ENCODE measurements around the gene CRYBA1.
"Not testable (repeated sequence)": the region's sequence is repeated elsewhere in the genome, so short reads cannot be mapped to it uniquely, and the experiment has no call there.

Gene CRYBA1, protein sequence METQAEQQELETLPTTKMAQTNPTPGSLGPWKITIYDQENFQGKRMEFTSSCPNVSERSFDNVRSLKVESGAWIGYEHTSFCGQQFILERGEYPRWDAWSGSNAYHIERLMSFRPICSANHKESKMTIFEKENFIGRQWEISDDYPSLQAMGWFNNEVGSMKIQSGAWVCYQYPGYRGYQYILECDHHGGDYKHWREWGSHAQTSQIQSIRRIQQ

DNA sequence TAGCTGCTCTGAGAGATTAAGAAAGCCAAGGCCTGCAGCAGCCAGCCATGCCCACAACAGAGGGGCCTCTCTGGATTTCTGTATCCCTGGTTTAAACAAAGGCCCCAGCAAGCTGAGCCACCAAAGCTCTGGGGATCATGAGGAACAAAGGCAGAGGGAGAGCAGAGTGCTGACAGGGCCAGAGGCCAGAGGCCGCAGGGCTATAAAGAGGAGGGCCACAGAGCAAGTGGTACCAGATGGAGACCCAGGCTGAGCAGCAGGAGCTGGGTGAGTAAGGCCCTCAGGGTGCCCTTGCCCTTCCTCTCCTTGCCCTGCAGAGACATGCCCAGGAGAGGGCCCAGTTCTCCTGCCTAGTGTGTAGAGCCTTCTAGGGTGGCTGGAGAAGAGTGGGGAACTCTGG lies at the start of gene CRYBA1:
TSS of gene CRYBA1 (plus strand) at position 232 of the 400 bp plus-strand sequence. CDS start at position 237, 5 bp downstream.
- H3K27ac ChIP-seq: no peak within 1 kb of the TSS
- no peak within 1 kb of the TSS for H3K4me3 ChIP-seq

DNA sequence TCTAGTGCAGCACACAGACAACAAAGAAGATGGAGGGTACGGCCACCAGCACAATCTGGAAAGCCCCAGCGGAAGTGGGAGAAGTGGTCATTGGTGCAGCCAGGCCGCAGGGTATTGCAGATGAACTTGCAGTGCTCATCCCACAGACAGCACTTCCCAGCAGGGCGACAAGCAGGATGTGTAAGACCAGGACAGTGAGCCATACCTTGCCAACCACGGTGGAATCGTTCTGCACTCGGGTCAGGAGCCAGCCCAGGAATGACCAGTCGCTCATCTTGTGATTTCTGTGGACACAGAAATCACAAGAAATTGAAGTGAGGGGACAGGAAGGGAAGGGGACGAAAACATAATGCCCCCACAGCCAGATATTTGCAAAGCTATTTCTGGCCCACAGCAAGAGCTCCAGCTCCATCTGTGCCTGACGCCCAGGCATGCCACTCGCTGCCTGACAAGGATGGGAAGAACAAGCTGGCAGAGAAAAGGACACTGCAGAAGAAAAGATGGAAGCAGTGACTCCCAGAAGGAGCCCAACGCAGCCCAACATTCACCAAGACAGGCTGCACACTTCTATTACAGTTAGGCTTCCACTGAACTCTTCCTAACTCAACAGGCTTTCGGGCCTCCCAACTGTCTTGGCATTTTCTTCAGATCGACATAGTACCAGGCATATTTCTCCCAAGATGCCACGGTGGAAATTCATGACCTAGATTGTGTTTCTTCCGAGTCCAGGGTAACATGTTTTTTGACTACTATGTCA lies 49.0 kb upstream of the CRYBA1 start:
- H3K4me3 ChIP-seq: no peak overlapping the region
- H3K27ac ChIP-seq: no peak overlapping the region

DNA sequence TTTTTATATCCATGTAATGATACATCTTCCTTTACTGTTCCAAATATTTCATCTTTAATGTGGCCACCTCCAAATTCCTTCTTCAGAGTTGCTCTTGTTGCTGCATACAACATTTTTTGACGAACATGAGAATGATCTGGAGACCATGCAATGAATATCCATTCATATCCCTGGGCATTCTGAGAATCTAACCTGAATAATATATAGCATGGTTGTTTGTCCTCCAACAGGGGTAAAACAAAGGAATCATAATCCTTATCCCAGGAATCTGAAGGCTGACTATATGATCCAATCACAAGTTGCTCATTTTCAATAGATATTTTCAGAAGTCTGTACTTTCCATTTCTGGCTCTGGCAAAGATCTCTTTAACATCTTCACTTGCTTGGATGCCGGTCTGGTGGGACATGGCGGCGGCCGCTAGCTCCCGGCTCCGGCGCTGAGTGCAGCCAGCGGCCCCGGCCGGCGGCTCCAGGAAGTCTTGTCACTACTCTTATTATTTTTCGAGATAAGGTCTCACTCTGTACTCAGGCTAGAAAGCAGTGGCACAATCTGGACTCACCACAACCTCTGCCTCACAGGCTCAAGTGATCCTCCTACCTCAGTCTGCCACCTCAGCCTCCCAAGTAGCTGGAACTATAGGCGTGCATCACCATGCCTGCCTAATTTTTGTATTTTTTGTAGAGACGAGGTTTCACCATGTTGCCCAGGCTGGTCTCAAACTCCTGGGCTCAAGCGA lies 42.4 kb upstream of the CRYBA1 start:
- not testable (repeated sequence) for H3K27ac ChIP-seq, H3K4me3 ChIP-seq

DNA sequence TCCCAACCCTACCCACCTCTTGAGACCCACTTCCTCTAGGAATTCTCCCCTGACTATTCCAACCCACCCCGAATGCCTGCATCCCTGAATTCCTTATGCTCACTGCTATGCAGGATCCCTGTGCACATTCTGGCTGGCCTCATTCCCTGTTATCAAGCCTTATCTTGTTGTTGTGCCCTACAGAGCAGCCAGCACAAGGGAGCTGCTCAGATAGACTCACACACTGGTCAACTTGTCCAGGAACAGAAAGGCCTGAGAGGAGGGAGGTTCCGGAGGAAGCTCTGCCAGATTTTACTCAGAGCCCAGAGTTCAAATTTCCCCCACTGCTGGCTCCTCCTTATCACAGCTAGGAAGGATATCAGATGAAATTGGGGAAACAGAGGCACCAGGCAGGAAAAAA lies 41.6 kb upstream of the CRYBA1 start:
- H3K27ac ChIP-seq: no peak overlapping the region
- no peak overlapping the region for H3K4me3 ChIP-seq

DNA sequence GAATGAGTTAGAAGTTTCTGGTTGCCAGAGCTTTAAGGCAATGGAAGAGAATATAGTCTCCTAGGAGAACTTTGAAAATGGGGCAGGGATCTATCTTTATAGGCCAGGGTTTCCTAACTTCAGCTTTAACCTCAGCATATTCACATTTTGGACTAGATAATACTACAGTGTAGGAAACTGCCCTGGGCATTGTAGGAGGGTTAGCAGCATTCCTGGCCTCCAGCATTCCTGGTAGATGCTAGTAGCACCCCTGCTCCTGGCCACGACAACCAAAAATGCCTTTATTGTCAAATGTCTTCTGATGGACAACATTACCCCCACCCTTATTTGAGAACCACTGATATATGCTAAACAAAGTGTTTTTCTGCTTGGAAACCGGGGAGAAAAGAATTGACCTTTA lies 38.7 kb upstream of the CRYBA1 start:
- no peak overlapping the region for H3K27ac ChIP-seq
- H3K4me3 ChIP-seq: no peak overlapping the region

DNA sequence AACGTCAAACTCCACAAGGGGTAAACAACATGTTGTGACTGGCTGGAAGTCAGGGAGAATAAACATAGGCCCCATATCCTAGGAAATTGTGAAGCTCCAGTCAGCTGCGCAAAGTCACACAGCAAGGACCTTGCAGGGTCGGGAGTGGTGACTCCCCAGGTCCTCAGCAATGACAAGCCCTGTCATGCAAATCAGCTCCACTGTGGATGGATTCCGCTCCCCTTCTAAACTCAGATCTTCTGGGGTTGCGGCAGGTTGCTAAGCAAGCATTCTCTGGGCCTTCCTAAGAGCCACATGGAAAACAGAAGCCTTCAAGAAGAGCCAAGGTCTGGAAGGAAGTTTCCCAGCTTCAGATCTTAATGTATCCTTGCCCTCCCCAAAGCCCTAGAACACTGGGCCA lies 37.6 kb upstream of the CRYBA1 start:
- Histone ChIP-seq H3K27ac (no peak overlapping the region), H3K4me3 (no peak overlapping the region)

DNA sequence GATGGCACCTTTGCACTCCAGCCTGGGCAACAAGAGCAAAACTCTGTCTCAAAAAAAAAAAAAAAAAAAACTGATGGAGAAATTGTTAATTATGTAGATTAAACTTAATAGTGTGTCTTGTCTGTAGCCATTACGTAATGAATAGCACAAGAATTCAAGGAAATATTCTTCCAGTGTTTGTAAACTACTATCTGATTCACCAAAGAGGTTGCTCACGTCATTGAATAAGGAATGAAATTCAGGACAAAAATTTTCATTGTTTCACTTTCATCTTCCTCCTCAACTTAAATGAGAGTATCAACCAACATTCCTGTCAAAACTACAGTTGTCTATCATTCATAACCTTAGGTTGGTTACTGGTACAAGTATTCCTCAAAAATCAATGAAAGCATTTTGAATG lies 35.8 kb upstream of the CRYBA1 start:
- Histone ChIP-seq H3K27ac (no peak overlapping the region), H3K4me3 (no peak overlapping the region)

DNA sequence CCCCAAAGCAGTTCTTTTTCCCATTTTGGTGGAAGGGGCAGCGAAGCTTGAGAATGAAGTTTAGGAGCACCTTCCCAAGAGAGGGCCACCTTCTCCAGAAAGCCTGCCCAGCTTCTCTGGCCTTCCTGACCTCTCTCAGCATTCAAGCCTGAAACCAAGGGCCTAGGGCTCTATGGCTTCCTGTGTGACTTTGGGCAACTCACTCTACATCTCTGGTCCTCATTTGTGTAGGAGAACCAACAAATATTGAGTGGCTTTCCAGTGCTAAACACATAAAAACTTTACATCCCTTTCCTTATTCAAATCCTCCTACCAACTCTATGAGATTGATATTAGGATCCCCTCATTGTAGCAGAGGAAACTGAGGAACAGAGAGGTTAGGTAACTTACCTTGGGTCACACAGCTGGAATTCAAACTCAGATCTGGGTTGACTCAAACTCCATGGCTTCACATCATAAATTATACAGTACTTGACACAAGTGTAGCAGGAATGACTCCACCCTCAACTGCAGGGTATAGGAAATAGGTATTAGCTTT lies 34.5 kb upstream of the CRYBA1 start:
- peak overlapping the region in 7 of 21 experiments; percentile 7 to 69 (median 10) for H3K27ac ChIP-seq
- no peak overlapping the region for H3K4me3 ChIP-seq

DNA sequence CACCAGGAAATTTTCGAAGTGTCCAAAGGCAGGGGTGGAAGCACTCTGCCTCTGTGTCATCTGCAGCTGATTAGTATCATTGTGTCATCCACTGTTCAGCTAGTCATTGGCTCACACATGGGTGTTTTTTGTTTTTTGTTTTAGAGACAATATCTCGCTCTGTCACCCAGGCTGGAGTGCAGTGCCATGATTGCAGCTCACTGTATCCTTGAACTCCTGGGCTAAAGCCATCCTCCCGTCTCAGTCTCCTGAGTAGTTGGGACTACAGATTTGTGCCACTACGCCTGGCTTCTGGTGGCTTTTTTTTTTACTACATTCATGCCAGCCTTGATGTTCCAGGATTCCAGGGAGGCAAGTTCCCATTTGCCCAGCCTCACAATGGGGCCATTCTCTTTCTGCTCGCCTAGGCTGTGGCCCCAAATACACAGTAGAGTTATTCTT lies 34.0 kb upstream of the CRYBA1 start:
- peak overlapping the region in 13 of 21 experiments; percentile 7 to 71 (median 33) for H3K27ac ChIP-seq
- no peak overlapping the region for H3K4me3 ChIP-seq

DNA sequence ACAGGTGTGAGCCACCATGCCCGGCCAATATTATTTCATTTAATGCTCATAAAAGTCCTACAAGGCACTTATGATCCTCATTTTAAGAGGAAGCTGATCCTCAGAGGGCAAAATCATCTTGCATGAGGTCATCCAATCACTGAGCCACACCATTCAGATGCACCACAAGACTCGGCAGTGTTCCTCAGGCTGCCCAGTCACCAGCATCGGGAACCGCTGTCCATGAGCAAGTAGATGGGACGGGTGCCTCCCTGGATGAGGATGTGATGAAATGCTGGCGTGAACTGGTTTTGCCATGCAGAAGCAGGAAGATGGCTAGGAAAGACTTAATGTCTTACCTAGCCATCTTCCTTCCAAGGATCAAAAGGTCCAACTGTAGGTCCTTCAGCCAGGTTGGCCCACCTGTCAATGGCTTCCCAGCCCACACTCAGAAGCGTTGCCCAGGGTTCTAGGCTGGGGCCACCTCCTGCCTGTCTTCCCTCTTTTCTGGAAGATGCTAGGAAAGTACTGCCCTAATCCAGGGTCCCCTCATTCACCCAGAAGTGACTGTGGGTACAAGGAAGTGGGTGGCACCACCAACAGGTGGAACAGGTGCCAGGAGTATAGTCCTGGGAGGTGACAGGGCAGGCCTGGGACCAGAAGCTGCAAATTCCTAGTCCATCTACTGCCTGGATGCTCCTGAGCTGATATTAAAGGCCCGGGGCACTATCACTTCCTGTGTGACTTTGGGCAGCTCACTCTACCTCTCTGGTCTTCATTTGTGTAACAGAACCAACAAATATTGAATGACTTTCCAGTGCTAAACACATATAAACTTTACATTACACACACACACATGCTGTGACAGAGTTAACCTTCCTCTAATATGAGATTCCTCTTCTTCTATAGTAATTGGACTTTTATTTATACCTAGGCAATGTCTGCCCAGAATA lies 32.2 kb upstream of the CRYBA1 start:
- Histone ChIP-seq H3K27ac (peak overlapping the region in 3 of 21 experiments; percentile 24 to 69 (median 54)), H3K4me3 (no peak overlapping the region)

DNA sequence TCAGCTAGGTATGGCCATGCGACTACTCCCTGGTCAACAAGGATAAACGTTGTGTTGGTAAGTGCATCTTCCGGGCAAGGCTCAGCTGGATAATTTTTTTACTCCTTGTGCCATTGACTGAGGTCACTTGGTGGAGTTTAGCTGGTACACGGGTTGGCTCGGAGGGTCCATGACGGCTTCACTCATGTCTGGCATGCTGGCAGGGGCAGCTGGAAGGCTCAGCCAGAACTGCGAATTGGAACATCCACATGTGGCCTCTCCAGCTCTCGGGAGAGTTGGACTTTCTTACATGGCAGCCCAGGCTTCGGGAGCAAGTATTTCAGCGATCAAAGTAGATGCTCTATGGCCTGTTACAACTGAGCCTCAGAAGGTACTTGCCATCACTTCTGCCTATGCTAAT lies 31.5 kb upstream of the CRYBA1 start:
- no peak overlapping the region for H3K27ac ChIP-seq
- no peak overlapping the region for H3K4me3 ChIP-seq

DNA sequence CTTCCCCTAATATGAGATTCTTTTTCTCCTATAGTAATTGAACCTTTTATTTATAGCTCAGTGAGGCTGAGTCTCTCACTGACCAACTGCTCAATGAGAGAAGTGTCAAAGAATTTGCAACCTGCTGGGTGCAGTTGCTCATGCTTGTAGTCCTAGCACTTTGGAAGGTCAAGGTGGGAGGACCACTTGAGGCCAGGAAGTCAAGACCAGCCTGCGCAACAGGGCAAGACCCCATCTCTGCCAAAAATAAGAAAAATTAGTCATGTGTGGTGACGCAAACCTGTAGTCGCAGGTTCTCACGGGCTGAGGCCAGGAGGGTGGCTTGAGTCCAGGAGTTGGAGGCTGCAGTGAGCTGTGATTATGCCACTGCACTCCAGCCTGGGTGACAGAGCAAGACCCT lies 30.9 kb upstream of the CRYBA1 start:
- H3K27ac ChIP-seq: no peak overlapping the region

DNA sequence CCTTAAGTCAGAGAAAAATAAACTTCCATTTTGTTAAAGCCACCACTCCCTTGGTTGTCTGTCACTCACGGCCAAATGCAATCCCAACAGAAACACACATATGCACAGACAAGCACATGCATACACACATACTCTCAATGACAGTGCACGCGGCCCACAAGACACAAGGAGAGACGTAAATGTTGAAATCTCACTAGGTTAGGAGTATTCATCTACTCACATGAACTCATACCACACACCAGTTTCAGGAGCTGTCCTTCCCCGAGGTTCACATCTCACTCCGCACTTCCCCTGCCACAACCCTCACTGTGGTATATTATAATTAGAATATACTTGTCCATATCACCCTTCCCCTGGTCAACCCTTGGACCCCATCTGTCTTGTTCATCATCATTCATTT lies 30.5 kb upstream of the CRYBA1 start:
- H3K4me3 ChIP-seq: no peak overlapping the region
- H3K27ac ChIP-seq: no peak overlapping the region

More for the DNA sequence above, 30.9 kb upstream of the CRYBA1 start:
- no peak overlapping the region for H3K4me3 ChIP-seq

DNA sequence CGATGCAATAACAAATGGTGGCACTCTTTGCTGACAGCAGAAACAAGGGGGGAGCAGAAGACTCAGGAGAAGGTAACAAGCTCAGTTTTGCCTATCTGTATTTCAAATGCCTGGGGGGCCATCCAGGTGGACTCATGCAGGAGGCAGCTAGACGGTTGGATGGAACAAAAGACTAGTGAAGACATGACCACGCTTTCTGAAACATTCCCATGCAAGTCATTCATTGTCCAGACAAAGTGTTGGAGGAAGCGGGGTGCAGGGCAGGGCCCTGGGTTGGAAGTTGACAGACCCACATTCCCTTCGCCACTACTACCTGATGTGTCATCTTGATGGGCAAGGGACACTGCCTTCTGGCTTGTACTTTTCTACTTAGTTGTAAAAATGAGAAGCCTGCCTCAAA lies 29.8 kb upstream of the CRYBA1 start:
- no peak overlapping the region for H3K4me3 ChIP-seq
- H3K27ac ChIP-seq: no peak overlapping the region

DNA sequence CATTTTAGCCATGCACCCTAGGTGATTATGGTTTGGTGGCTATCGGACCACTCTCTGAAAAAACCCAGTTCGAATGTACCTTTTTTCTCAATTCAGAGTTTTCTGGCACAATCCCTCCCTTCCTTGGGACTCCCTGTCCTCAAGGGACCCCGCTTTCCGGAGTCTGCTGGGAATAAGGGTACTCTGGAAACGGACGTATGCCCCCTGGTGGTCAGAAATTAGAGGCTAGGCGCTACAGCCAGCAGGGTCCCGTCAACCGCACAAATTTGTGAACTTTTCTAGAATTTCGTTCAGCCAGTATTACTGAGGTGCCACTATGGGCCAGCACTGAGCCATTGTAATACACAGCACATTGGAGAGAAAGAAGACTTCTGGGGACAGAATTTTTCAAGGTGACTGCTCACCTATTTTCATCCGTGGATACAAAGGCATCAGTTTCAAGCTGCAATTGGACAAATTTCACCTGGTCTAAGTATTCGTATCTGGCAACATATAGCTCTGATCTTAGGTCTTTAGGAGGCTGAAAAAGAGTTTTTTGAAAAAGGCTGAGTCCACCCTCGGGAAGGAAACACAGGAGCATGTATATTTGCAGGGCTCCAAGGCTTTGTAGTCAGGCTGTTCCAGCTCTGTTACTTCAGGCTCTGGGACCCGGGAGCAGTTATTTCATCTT lies 27.1 kb upstream of the CRYBA1 start:
- no peak overlapping the region for H3K27ac ChIP-seq
- H3K4me3 ChIP-seq: no peak overlapping the region

DNA sequence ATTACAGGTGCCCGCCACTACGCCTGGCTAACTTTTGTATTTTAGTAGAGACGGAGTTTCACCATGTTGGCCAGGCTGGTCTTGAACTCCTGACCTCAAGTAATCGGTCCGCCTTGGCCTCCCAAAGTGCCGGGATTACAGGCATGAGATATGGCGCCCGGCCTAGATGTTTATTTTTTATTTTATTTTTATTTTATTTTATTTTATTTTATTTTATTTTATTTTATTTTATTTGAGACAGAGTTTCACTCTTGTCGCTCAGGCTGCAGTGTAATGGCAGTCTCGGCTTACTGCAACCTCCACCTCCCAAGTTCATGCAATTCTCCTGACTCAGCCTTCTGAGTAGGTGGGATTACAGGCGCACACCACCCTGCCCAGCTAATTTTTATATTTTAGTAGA lies 25.3 kb upstream of the CRYBA1 start:
- not testable (repeated sequence) for H3K4me3 ChIP-seq, H3K27ac ChIP-seq

DNA sequence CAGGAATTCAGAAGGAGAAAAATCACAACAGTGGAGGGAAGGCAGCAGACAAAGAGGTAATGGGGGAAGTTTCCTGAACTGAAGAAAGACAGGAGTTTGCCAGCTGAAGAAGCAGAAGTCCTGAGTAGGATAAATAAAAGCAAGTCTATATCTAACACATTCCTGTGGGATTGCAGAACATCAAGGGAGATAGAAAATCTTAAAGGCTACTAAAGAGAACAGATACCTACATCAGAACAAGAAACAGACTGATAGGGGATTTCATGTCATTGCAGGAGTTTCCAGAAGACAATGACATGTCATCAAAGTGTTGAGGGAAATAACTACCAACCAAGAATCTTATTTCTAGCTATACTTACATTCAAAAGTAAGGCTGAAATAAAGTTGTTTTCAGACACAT lies 21.3 kb upstream of the CRYBA1 start:
- no peak overlapping the region for H3K27ac ChIP-seq
- H3K4me3 ChIP-seq: no peak overlapping the region

DNA sequence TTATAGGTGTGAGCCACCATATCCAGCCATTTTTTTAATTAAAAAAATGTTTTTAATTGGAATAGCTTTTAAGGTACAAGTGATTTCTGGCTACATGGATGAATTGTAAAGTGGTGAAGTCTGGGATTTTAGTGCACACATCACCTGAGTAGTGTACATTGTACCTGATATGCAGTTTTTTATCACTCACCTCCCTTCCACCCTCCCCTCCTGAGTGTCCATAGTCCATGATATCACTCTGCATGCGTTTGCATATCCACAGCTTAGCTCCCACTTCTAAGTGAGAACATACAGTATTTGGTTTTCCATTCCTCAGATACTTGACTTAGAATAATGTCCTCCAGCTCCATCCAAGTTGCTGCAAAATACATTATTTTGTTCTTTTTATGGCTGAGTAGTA lies 13.4 kb upstream of the CRYBA1 start:
- Histone ChIP-seq H3K27ac (no peak overlapping the region), H3K4me3 (no peak overlapping the region)

DNA sequence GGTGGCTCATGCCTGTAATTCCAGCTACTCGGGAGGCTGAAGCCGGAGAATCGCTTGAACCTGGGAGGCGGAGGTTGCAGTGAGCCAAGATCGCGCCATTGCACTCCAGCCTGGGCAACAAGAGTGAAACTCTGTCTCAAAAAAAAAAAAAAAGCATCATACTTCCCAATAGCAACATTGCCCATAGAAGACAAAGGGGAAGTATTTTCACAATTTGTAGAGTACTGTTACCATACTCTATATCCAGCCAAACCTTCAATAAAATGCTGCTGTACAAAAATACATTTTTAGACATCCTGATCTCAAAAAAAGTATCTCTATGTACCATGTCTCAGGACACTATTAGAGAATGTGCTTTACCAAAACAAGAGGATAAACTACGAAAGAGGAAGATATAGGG lies 11.7 kb upstream of the CRYBA1 start:
- not testable (repeated sequence) for H3K4me3 ChIP-seq, H3K27ac ChIP-seq

Measured in skin epidermis (tissue), 12 donors.